Measurements from ENCODE around the gene NAXE.
"Not testable (repeated sequence)": the region's sequence is repeated elsewhere in the genome, so short reads cannot be mapped to it uniquely, and the experiment has no call there.

NAXE gene

GRCh38 chr1:156595016-156595415 is 3.4 kb downstream of the NAXE start:
- no peak for DNase-seq

GRCh38 chr1:156596426-156596825 is 4.8 kb downstream of the NAXE start:
- no peak for DNase-seq

DNA sequence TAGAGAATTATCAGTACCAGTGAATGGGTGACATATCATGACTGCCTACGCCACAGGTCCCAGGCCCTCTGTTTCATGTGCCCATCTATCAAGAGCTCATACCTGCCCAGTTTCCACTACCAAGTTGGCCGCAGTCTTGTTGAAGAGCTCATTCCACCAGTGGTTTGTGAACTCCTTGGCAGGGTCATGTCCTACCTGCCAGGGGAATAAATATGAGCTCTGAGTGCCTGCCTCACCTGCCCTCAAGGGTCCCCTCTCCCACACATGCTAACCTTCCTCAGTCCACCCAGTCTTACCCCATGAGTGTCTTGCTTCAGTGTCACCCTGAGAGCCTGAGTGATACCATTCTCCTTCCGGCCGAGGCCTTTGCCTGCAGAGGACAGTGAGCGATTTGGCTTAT is 6.5 kb downstream of the NAXE start:
- DNase-seq = no peak

- DNase-seq = no peak
These were observed 7.3 kb downstream of the NAXE start for GRCh38 chr1:156598731-156599432.

DNA sequence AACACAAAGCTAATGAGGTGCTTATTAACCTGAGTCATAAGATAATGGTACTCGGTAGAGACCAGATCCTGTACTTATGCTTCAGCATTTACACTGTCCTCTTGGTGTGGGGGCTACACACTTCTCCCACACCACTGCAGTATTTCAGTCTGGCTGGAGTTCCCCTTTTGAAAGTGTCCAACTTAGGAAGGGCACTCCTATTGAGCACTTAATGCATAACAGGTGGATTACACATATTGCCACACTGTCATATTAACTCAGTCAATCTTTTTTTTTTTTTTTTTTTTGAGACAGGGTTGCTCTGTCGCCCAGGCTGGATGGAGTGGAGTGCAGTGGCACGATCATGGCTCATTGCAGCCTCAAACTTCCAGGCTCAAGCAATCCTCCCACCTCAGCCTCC is 8.2 kb downstream of the NAXE start:
- DNase-seq = no peak

DNA sequence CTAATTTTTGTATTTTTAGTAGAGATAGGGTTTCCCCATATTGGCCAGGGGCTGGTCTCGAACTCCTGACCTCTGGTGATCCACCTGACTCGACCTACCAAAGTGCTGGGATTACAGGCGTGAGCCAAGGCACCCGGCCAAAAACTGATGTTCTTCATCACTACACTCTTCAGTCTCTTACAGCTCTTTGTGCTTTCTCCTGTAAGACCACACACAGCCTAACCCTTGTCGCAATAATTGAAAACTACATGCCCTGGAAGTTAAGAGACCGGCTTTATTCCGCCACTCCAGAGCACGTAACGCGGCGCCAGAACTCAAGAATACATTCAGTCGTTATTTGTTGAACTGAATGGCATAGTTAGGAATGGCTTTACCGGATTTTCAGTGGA is 9.2 kb downstream of the NAXE start:
- DNase-seq = no peak

DNA sequence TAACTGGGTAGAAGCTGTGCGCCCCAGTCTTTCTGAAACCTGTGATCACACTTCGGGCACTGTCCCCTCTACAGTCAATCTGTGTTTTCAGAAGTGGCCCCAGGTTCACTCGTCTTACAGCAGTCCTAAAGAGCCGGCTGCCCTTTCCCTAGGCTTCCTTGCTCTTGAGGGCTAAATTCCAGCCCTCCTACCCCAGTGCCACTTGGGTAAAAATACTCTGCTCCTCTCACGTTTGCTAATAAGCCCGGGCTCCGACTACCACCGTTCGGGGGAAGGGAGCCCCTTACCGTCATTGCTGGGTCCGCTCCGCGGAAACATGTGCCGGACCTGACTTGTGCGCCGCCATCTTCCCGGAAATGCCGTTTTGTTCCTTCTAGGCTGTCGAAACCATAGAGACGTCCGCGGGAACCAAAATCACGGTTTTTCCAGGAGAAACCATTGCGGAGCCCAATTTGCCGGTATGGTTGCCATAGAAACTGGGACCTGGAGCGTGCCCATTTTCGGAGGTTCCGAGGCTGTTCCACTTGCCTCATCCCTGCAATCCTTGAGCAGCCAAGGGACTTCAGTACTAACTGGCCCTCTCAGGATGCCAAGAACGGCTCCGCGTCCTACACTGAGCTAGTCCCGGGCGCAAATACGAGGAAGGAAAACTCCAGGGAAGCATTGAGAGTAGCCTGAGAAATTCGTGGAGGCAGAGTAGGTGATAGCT is 9.7 kb downstream of the NAXE start, which contains the start of gene GPATCH4:
Gene GPATCH4 (minus strand): TSS at position 358 of the 709 bp plus-strand sequence.
- peak; percentile 70 for DNase-seq

- DNase-seq = no peak
These were observed 10.3 kb downstream of the NAXE start for GRCh38 chr1:156601892-156602291.

- DNase-seq = no peak
These were observed 11.0 kb downstream of the NAXE start for GRCh38 chr1:156602557-156602993.

- not testable (repeated sequence) for DNase-seq
These were observed 15.8 kb downstream of the NAXE start for GRCh38 chr1:156607344-156607743.

- no peak for DNase-seq
These were observed 16.6 kb downstream of the NAXE start for GRCh38 chr1:156608036-156608674.

DNA sequence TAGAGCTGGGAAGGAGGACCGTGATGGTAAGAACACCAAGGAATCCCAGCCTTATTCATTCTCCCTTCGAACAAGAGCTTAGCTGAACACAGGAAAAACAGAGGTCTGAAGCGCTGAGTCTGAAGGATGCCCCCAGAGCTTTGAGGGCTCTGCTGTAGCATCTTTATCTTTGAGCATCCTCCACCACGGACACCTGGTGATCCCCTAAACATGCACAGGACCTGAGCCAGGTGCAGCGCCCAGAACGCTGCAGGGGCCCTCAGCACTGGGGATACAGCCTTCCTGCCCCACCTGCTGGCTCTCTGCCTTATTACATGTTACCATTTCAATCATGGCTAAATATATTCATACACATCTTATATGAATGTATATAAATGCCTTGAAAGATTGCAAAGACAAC is 17.4 kb downstream of the NAXE start:
- DNase-seq = no peak

GRCh38 chr1:156610072-156610471 is 18.5 kb downstream of the NAXE start:
- not testable (repeated sequence) for DNase-seq

DNA sequence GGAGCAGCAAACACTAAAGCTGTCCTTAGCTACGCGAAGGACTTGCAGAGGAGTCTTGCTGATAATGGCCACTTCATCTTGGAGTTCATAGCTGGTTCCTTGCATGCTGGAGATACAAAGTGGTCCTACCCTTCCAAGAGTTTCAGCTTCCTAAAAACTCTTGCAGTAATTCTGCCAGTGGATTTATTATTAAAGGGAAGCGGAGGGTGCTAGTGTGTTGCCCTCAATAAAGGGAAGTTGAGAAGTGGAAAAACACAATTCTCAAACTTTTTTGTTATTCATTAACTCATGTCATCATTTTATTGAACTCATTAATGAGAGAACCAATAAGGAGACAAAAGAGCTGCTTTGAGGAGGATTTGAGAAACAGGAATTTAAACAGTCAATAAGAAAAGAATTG is 21.1 kb downstream of the NAXE start:
- DNase-seq = no peak

- no peak for DNase-seq
These were observed 24.4 kb downstream of the NAXE start for GRCh38 chr1:156615946-156616345.

GRCh38 chr1:156616463-156616862 is 24.9 kb downstream of the NAXE start:
- no peak for DNase-seq

- DNase-seq = no peak
These were observed 27.4 kb downstream of the NAXE start, which contains the start of gene HAPLN2 for GRCh38 chr1:156618853-156619581. Gene HAPLN2, plus strand, starts transcription at chr1:156619415. Its CDS starts 4,076 bp downstream, at chr1:156623491.

GRCh38 chr1:156619582-156619955 is 28.0 kb downstream of the NAXE start:
- DNase-seq = no peak

DNA sequence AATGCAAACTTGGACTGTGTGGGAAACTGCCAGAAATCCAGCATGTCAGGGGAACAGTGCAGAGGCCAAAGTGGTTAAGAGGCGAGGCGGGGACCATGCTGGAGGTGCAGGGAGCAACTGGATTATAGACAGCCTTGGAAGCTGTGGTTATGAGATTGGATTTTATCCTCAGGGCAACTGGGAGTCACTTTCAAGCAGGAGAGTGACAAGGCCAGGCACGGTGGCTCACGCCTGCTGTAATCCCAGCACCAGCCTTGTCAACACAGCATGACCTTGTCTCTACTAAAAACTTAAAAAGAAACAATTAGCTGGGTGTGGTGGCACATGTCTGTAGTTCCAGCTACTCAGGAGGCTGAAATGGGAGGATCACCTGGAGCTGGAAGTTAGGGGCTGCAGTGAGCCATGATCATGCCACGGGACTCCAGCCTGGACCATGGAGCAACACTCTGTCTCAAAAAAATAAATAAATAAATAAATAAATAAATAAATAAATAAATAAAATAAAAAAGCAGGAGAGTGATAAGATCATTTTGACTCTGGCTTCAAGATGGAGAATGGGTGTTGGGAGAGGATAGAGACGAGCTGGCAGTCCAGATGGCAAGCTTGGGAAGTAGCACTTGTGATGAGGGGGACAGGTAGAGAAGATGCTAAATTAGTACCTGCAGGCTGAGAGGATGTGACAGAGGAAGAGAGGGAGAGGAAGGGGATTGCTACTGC is 31.2 kb downstream of the NAXE start:
- no peak for DNase-seq

DNA sequence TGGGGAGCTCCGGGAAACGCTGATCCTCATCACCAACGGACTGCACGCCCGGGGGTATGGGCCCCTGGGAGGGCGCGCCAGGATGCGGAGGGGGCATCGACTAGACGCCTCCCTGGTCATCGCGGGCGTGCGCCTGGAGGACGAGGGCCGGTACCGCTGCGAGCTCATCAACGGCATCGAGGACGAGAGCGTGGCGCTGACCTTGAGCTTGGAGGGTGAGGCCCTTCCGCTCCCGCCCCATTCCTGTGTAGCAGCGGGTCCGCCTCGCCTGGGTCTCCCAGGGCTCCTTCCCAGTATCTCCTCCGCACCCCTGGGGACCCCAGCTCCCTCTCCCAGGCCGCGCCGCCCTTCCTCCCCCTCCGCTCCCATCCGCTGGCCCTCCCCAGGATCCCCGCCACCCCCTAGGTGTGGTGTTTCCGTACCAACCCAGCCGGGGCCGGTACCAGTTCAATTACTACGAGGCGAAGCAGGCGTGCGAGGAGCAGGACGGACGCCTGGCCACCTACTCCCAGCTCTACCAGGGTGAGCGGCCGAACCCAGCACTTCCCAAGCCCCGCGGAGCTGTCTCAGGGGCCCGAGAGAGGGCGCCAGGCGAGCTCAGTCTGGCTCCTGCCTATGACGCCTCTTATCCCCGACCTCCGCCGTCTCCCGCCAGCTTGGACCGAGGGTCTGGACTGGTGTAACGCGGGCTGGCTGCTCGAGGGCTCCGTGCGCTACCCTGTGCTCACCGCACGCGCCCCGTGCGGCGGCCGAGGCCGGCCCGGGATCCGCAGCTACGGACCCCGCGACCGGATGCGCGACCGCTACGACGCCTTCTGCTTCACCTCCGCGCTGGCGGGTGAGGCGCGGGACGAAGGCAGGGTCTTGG is 32.6 kb downstream of the NAXE start:
- no peak for DNase-seq

- DNase-seq = no peak
These were observed 33.3 kb downstream of the NAXE start for GRCh38 chr1:156624814-156625435.
